GM21423 (cell line): ENCODE measurements around the gene TSC22D4.
"Not testable (repeated sequence)": the region's sequence is repeated elsewhere in the genome, so short reads cannot be mapped to it uniquely, and the experiment has no call there.

Experiments used
- ATAC-seq: cut with Tn5 transposase; IDR thresholded peaks from one replicate; pipeline ENCODE4 v1.9.1; 2021; ENCODE audit warnings: mild to moderate bottlenecking, moderate library complexity; ENCODE audit not compliant: unreplicated experiment

Gene TSC22D4

GRCh38 chr7:100478958-100479660, at the start of gene TSC22D4:
TSS of gene TSC22D4 (minus strand) at chr7:100479214. CDS start at chr7:100478038, 1,176 bp downstream.
- ATAC-seq = peak; percentile 62

DNA sequence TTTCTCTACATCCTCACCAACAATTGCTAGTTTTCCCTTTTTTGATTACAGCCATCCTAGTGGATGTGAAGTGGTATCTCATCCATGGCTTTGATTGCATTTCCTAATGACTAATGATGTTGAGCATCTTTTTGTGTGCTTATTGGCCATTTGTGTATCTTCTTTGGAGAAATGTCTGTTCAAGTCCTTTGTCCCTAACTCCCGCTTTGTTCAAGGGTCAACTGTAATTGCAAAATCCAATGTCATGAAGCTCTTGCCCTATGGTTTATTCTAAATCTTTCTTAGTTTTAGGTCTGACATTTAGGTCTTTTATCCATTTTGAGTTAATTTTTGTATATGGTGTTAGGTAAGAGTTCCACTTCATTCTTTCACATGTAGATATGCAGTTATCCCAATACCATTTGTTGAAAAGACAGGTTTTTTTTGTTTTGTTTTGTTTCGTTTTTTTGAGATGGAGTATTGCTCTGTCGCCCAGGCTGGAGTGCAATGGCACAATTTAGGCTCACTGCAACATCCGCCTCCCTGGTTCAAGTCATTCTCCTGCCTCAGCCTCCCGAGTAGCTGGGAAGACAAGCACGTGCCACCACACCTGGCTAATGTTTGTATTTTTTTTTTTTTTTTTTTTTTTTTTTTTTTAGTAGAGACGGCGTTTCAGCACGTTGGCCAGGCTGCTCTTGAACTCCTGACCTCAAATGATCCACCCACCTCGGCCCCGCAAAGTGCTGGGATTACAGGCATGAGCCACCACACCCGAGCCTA, 49.3 kb upstream of the TSC22D4 start:
- not testable (repeated sequence) for ATAC-seq

GRCh38 chr7:100523192-100523591, 44.2 kb upstream of the TSC22D4 start:
- ATAC-seq = not testable (repeated sequence)

DNA sequence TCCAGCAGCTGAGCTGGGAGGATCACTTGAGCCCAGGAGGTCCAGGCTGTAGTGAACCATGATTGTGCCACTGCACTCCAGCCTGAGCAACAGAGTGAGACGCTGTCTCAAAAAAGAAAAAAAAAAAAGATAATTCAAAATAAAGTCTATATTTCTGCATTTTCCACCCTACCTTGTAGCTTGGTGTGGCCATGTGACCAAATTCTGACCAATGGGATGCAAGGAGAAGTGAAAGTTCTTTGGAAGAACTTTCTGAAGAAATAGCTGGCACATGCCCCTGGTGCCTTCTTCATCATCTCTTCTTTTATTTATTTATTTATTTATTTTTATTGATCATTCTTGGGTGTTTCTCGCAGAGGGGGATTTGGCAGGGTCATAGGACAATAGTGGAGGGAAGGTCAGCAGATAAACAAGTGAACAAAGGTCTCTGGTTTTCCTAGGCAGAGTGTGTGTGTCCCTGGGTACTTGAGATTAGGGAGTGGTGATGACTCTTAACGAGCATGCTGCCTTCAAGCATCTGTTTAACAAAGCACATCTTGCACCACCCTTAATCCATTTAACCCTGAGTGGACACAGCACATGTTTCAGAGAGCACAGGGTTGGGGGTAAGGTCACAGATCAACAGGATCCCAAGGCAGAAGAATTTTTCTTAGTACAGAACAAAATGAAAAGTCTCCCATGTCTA, 43.0 kb upstream of the TSC22D4 start:
- ATAC-seq = not testable (repeated sequence)

- no peak for ATAC-seq
These were observed 42.1 kb upstream of the TSC22D4 start for GRCh38 chr7:100521076-100521475.

- no peak for ATAC-seq
These were observed 41.1 kb upstream of the TSC22D4 start for GRCh38 chr7:100520138-100520537.

- no peak for ATAC-seq
These were observed 40.6 kb upstream of the TSC22D4 start for GRCh38 chr7:100519580-100519979.

DNA sequence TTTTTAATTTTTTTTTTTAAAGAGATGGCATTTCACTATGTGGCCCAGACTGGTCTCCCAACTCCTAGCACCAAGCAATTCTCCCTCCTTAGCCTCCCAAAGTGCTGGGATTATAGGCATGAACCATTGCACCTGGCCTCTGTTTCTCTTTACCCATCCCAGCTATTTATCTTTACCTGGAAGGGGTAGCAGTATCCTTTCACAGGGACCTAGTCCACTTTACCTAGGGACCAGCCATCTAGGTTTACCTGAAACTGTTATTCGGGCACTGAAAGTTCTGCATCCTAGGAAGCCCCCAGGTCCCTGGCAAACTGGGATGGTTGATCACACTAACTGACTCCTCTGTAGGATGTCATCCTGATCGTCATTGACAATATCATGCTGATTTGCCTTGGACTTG, 38.3 kb upstream of the TSC22D4 start:
- ATAC-seq = no peak

GRCh38 chr7:100516135-100516812, 37.3 kb upstream of the TSC22D4 start:
- peak; percentile 73 for ATAC-seq

DNA sequence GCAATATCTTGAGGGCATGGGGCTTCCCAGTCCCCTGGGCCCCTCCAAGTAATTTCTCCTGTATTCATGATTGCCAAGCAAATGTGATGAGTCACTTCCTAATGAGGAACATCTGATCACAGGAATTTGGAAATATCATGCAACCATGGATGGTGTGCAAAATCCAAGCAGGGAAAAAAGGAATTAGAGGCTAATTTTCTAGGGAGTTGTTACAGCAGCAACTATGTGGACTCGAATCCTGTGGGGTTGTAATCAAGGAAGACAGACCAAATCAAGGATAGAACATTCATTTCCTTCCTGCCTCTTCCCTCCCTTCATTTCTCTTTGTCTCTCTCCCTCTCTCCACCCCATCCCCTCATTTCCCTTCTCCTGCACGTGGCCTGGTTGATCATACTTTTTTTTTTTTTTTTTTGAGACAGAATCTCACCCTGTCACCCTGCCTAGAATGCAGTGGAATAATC, 36.1 kb upstream of the TSC22D4 start:
- no peak for ATAC-seq

DNA sequence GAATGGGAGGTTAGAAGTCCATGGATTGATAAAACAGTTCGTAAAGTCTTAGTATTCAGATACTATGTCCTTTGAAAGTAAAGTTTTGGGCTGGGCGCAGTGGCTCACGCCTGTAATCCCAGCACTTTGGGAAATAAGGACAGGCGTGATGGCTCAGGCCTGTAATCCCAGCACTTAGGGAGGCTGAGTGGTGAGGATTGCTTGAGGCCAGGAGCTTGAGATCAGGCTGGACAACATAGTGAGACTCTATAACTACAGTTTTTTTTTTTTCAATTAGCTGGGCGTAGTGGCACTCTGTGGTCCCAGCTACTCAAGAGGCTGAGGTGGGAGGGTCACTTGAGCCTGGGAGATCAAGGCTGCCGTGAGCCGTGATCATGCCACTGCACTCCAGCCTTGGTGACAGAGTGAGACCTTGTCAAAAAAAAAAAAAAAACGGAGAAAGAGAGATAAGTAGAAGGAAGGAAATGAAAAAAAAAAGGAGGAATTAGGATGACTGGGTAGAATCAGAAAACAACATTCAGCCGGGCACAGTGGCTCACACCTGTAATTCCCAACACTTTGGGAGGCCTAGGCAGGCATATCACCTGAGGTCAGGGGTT, 34.3 kb upstream of the TSC22D4 start:
- no peak for ATAC-seq

DNA sequence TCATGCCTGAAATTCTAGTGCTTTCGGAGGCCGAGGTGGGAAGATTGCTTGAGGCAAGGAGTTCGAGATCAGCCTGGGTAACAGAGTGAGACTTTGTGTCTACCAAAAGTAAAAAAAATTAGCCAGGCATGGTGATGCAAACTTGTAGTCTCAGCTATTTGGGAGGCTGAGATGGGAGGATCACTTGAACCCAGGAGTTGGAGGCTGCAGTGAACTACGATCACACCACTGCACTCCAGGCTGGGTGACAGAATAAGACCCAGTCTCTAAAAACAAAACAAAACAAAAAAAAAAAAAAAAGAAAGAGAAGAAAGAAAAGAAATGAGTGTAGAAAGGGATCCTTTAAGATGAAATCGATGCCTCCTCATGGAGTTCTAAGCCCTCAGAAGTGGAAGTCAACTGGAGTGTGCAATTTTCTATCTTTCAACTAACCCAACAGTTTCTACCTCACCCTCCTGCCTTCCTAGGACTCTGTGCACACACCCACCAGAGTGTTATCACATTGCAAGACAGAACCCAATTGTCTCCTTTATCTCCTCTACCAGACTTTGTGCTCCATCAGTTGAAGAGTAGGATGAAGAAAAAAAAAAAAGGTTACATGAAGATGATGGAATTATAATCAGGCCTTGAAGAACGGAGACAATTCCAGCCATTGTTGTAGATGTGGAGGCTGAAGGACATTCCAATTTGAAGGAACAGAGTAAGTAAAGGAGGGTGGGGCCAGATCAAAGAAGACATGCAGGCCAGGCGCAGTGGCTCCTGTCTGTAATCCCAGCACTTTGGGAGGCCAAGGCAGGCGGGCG, 31.6 kb upstream of the TSC22D4 start:
- no peak for ATAC-seq

DNA sequence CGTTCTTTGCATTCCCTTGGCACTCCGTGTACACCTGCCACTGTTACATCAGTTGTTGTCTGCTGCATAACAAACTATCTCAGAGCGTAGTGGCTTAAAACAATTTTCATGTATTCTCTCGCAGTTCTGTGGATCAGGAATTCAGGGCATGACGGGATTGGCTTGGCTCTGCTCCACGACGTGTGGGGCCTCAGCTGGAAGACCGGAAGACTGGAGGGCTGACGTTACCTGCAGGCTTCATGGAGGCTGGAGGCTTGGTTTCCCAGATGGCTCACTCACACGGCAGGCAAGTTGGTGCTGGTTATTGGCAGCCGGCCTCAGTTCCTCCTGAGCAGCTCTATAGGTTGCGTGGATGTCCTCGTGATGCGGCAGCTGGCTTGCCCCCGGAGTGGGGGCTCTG, 30.2 kb upstream of the TSC22D4 start:
- ATAC-seq = no peak

DNA sequence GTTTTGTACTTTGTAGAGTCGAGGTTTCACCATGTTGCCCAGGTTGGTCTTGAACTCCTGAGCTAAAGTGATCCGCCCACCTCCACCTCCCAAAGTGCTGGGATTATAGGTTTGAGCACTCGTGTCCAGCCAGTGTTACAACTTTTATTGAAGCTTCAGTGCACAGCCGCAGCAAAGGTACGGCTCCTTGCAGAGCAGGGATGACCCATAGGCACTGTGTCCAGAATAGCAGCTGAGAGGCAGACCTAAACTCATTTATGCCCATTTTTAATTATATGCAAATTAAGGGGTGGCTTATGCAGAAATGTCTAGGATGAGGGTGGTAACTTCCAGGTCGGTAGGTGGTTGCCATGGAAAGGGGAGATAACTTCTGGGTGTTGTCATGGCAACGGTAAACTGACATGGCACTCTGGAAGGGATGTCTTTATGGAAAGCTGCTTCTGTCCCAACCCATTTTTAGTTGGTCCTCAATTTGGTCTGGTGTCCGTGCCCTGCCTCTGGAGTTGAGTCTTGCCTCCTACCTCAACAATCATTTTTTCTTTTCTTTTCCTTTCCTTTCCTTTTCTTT, 27.4 kb upstream of the TSC22D4 start:
- ATAC-seq = no peak

GRCh38 chr7:100504887-100505611, 26.0 kb upstream of the TSC22D4 start:
- no peak for ATAC-seq

GRCh38 chr7:100504031-100504430, 25.0 kb upstream of the TSC22D4 start:
- ATAC-seq = not testable (repeated sequence)

- ATAC-seq = not testable (repeated sequence)
These were observed 21.7 kb upstream of the TSC22D4 start for GRCh38 chr7:100500743-100501142.

DNA sequence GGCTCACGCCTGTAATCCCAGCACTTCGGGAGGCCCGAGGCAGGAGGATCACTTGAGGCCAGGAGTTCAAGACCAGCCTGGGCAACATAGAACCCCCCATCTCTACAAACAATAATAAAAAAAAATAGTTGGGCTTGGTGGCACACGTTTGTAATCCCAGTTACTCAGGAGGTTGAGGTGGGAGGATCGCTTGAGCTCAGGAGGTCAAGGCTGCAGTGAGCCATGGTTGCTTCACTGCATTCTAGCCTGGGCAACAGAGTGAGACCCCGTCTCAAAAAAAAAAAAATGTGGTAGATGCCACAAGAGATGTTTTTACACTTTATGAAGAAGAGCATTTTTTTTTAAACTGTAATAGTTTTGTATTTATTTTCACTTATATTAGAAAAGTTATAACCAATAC, 17.5 kb upstream of the TSC22D4 start:
- ATAC-seq = no peak
